Left forelimb (tissue), 1 donor: ENCODE data around the gene PTDSS2.
"Not testable (repeated sequence)": the region's sequence is repeated elsewhere in the genome, so short reads cannot be mapped to it uniquely, and the experiment has no call there.

Experiments
- DNase-seq: peaks from one replicate; pipeline ENCODE4 v3.0.0-alpha.2; 2018; ENCODE audit warnings: low spot score

Gene PTDSS2

GRCh38 chr11:506238-506994, 56.3 kb downstream of the PTDSS2 start:
- peak; percentile 100 for DNase-seq

- peak; percentile 100 for DNase-seq
These were observed 57.1 kb downstream of the PTDSS2 start, which contains the start of gene RNH1 for GRCh38 chr11:506995-507726. Gene RNH1 (minus strand): TSS chr11:507242. CDS start chr11:502162, 5,080 bp downstream.

- no peak for DNase-seq
These were observed 57.8 kb downstream of the PTDSS2 start for GRCh38 chr11:507727-508515.

GRCh38 chr11:508956-509355, 58.9 kb downstream of the PTDSS2 start:
- DNase-seq = no peak

- DNase-seq = no peak
These were observed 62.9 kb downstream of the PTDSS2 start for GRCh38 chr11:512761-513595.

- DNase-seq = no peak
These were observed 64.5 kb downstream of the PTDSS2 start for GRCh38 chr11:514606-515005.

GRCh38 chr11:515131-515530, 65.1 kb downstream of the PTDSS2 start:
- DNase-seq = no peak

- no peak for DNase-seq
These were observed 66.3 kb downstream of the PTDSS2 start for GRCh38 chr11:516400-516799.

- not testable (repeated sequence) for DNase-seq
These were observed 67.0 kb downstream of the PTDSS2 start for GRCh38 chr11:516918-517685.

GRCh38 chr11:518463-519202, 68.6 kb downstream of the PTDSS2 start:
- peak; percentile 93 for DNase-seq

GRCh38 chr11:520428-521176, 70.5 kb downstream of the PTDSS2 start:
- no peak for DNase-seq

- DNase-seq = no peak
These were observed 71.2 kb downstream of the PTDSS2 start for GRCh38 chr11:521177-521688.

GRCh38 chr11:526192-526591, 76.1 kb downstream of the PTDSS2 start:
- DNase-seq = no peak

GRCh38 chr11:528166-528814, 78.2 kb downstream of the PTDSS2 start:
- no peak for DNase-seq

GRCh38 chr11:528815-529727, 79.0 kb downstream of the PTDSS2 start:
- peak; percentile 68 for DNase-seq

- DNase-seq = peak; percentile 64
These were observed 79.8 kb downstream of the PTDSS2 start for GRCh38 chr11:529728-530411.
